Upper lobe of left lung (tissue), 6 donors: Measurements from ENCODE around the gene SPATA6L. TPM values are rescaled to one million over a fixed set of nuclear protein-coding genes. Genes with fewer than 3 reads are reported as not detected.

Source experiments
- ATAC-seq, 2 donors: fragments of 200-7000 bp; cut with Tn5 transposase; one replicate each; pipeline ENCODE4 v1.9.1; 2022; ENCODE audit warnings: mild to moderate bottlenecking in 2 of 2, moderate library complexity in 2 of 2; ENCODE audit not compliant: low FRiP score in 2 of 2
- DNase-seq, 2 donors: peaks; one replicate each; pipeline ENCODE4 v3.0.0-alpha.2; 2019 to 2020
- H3K27ac ChIP-seq, 4 donors: fragments of 200-600 bp; sonication (generic); one replicate each; pipeline ENCODE4 v1.5.1; 2016 to 2019
- H3K27me3 ChIP-seq, 4 donors: fragments of 200-600 bp; sonication (generic); one replicate each; pipeline ENCODE4 v1.5.1; 2017 to 2019
- H3K36me3 ChIP-seq, 4 donors: fragments of 200-600 bp; sonication (generic); one replicate each; pipeline ENCODE4 v1.5.1; 2016 to 2019
- H3K4me1 ChIP-seq, 4 donors: fragments of 200-600 bp; sonication (generic); one replicate each; pipeline ENCODE4 v1.5.1; 2018 to 2019
- H3K4me3 ChIP-seq, 4 donors: fragments of 200-600 bp; sonication (generic); one replicate each; pipeline ENCODE4 v1.5.1; 2017 to 2019; ENCODE audit warnings: mild to moderate bottlenecking in 2 of 4, moderate library complexity in 1 of 4
- H3K9me3 ChIP-seq, 4 donors: fragments of 200-600 bp; sonication (generic); one replicate each; pipeline ENCODE4 v1.5.1; 2018 to 2019
- EP300 ChIP-seq, 4 donors: sonication (generic); formaldehyde crosslinking; IDR thresholded peaks; one replicate each; pipeline ENCODE4 v1.5.1; 2017; ENCODE audit warnings: antibody characterized with exemption in 4 of 4, control low read depth in 2 of 4
- POLR2A ChIP-seq, 4 donors: fragments of 450-650 bp; IDR thresholded peaks; one replicate each; pipeline ENCODE4 v1.5.1; 2016 to 2017; ENCODE audit warnings: antibody characterized with exemption in 4 of 4, mild to moderate bottlenecking in 2 of 4
- POLR2AphosphoS5 ChIP-seq, 2 donors: sonication (generic); formaldehyde crosslinking; IDR thresholded peaks; one replicate each; pipeline ENCODE4 v1.5.1; 2017; ENCODE audit warnings: antibody characterized with exemption in 2 of 2
- WGBS, 2 donors: methylation state at CpG; one replicate each; pipeline ENCODE4 v1.1.5; 2017 to 2018; 5-methylcytosine and 5-hydroxymethylcytosine counted together
- total RNA-seq, 6 donors: library from RNA; depleted of rRNA in 4 of 6; stranded (reverse); fragments of >200 nt in 4 of 6; gene quantifications; one replicate each; pipeline versions ENCODE4 v1.1.0 to v1.2.1, GENCODE V29; 2016 to 2021
- TF ChIP-seq, protein P1 (sequence below), 6 experiments: fragments of 450-650 bp in 4 of 6; fragments of 200-600 bp in 2 of 6; sonication (generic) in 2 of 6; IDR thresholded peaks; one replicate each; pipeline ENCODE4 v1.5.1; 2016 to 2019; ENCODE audit warnings: antibody characterized with exemption in 6 of 6
- donor health status: DM: no; HTN: no; CAD: no; lungs with moderate emphysema.
- donor health status: DM: no; HTN: yes; CAD: no; lungs with severe emphysema.

SPATA6L gene
- total RNA-seq, 6 donors from 2014 or later = 7.4 to 38.4 (median 13.8) TPM

DNA sequence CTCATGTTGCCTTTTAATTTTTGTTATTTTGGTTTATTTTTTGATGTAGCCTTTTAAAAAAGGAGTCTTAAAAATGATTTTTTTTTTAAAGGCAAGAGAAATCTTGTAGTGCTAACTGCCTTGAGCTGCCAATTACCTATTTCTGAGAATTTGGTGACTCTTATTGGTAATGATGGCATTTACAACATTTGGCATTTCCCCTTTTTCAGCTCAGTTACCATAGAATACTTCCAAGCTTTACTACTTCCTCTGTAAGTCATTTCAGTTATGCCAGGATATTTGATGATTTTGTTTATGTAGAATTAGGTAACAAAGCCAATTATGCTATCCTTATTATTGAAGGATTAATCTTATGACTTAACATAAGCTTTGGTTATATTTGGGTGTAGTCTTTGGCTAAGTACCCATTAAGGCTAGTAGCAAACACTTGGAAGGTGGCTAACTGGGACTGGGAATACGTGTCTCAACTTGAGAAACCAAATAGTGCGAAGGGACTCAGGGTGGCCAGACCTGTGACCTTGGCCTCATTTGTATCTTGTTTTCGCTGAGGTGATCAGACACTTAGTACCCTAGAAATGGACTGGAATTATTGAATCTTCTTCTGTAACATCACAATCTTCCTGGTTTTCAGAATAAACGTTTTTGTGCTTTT, 40.8 kb upstream of the SPATA6L start:
- Histone ChIP-seq H3K27ac (no peak overlapping the region), H3K4me3 (no peak overlapping the region), H3K27me3 (no peaks in the 10 kb centered on the region), H3K9me3 (no peaks in the 10 kb centered on the region), H3K4me1 (no peaks in the 10 kb centered on the region), H3K36me3 (peaks cover 0 to 66% (median 2%) of the 10 kb centered on the region in 4 donors)
- ATAC-seq (no peak), DNase-seq (no peak)
- TF ChIP-seq POLR2A (IDR thresholded peaks at IDR 0.05) (no peak), EP300 (IDR thresholded peaks at IDR 0.05) (no peak), POLR2AphosphoS5 (IDR thresholded peaks at IDR 0.05) (no peak)
- TF ChIP-seq, protein P1, sequence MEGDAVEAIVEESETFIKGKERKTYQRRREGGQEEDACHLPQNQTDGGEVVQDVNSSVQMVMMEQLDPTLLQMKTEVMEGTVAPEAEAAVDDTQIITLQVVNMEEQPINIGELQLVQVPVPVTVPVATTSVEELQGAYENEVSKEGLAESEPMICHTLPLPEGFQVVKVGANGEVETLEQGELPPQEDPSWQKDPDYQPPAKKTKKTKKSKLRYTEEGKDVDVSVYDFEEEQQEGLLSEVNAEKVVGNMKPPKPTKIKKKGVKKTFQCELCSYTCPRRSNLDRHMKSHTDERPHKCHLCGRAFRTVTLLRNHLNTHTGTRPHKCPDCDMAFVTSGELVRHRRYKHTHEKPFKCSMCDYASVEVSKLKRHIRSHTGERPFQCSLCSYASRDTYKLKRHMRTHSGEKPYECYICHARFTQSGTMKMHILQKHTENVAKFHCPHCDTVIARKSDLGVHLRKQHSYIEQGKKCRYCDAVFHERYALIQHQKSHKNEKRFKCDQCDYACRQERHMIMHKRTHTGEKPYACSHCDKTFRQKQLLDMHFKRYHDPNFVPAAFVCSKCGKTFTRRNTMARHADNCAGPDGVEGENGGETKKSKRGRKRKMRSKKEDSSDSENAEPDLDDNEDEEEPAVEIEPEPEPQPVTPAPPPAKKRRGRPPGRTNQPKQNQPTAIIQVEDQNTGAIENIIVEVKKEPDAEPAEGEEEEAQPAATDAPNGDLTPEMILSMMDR (IDR thresholded peaks at IDR 0.05) = no peak
- WGBS, 2 donors = 67 to 87% methylated on average over 4 of the region's 4 CpGs

DNA sequence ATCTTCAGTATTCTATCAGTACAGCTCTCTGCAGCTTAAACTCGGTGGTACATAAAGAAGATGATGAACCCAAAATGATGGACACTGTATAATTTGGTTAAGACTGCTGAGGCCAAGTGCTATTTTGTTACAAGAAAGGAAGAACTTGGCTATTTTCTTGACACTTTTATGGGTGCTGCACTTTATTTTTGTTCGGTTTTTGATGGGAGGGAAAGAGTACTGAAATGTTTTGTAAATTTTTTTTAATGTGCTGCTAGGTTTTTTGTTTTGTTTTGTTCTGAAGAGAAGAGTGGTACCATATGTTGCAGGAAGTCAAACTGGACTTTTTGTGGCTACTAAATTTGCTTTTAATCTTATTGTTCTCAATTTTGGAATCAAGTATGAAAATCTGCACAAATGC, 39.7 kb upstream of the SPATA6L start:
- H3K9me3 ChIP-seq = no peaks in the 10 kb centered on the region
- peaks cover 0 to 67% (median 2%) of the 10 kb centered on the region in 4 donors for H3K36me3 ChIP-seq
- H3K27me3 ChIP-seq = no peaks in the 10 kb centered on the region
- DNase-seq (no peak), ATAC-seq (no peak)
- 67 to 86% methylated on average over 2 of the region's 2 CpGs for WGBS, 2 donors
- TF ChIP-seq, protein P1 (IDR thresholded peaks at IDR 0.05) = no peak
- TF ChIP-seq EP300 (IDR thresholded peaks at IDR 0.05) (no peak), POLR2AphosphoS5 (IDR thresholded peaks at IDR 0.05) (no peak)
- H3K4me1 ChIP-seq = no peaks in the 10 kb centered on the region
- no peak overlapping the region for H3K27ac ChIP-seq
- no peak overlapping the region for H3K4me3 ChIP-seq

DNA sequence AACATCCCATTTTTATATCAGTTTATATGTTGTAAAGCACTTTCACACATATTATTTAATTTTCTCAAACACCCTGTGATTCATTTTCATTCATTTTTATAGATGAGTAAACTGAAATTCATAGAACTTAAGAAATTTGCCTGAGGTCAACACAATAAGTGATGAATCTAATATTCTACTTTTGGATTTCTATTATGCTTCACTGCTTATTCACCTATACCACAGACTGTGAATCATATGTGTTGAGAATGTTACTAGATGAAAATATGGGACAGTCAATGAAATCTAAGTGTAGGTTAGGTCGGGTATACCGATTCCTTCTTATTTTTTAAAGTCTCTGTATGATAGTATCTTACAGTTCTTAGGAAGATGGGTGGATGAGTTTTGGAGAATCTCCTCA, 37.8 kb upstream of the SPATA6L start:
- no peak overlapping the region for H3K4me3 ChIP-seq
- 96 to 98% methylated on average over 2 of the region's 2 CpGs for WGBS, 2 donors
- H3K4me1 ChIP-seq = no peaks in the 10 kb centered on the region
- DNase-seq (no peak), ATAC-seq (no peak)
- no peak overlapping the region for H3K27ac ChIP-seq
- TF ChIP-seq POLR2A (IDR thresholded peaks at IDR 0.05) = no peak
- TF ChIP-seq, protein P1 (IDR thresholded peaks at IDR 0.05) = no peak
- no peak for TF ChIP-seq EP300 (IDR thresholded peaks at IDR 0.05)
- TF ChIP-seq POLR2AphosphoS5 (IDR thresholded peaks at IDR 0.05) = no peak
- no peaks in the 10 kb centered on the region for H3K9me3 ChIP-seq
- no peaks in the 10 kb centered on the region for H3K27me3 ChIP-seq
- peaks cover 0 to 74% (median 2%) of the 10 kb centered on the region in 4 donors for H3K36me3 ChIP-seq

- no peak overlapping the region for H3K4me3 ChIP-seq
- peaks cover 9 to 85% (median 14%) of the 10 kb centered on the region in 4 donors for H3K36me3 ChIP-seq
- WGBS, 2 donors = 30 to 42% methylated on average over 1 of the region's 1 CpG
- H3K9me3 ChIP-seq = no peaks in the 10 kb centered on the region
- no peak overlapping the region for H3K27ac ChIP-seq
- H3K27me3 ChIP-seq = no peaks in the 10 kb centered on the region
- no peaks in the 10 kb centered on the region for H3K4me1 ChIP-seq
- ATAC-seq = no peak
- no peak for DNase-seq
- TF ChIP-seq POLR2A (IDR thresholded peaks at IDR 0.05) (no peak), EP300 (IDR thresholded peaks at IDR 0.05) (no peak), POLR2AphosphoS5 (IDR thresholded peaks at IDR 0.05) (no peak)
- TF ChIP-seq, protein P1 (IDR thresholded peaks at IDR 0.05) = no peak
These were observed 35.2 kb upstream of the SPATA6L start for GRCh38 chr9:4701526-4701925.

- 76 to 80% methylated on average over 2 of the region's 2 CpGs for WGBS, 2 donors
- H3K36me3 ChIP-seq = peaks cover 9 to 81% (median 14%) of the 10 kb centered on the region in 4 donors
- TF ChIP-seq, protein P1 (IDR thresholded peaks at IDR 0.05) = no peak
- TF ChIP-seq POLR2A (IDR thresholded peaks at IDR 0.05) (no peak), EP300 (IDR thresholded peaks at IDR 0.05) (no peak), POLR2AphosphoS5 (IDR thresholded peaks at IDR 0.05) (no peak)
- no peaks in the 10 kb centered on the region for H3K27me3 ChIP-seq
- ATAC-seq (no peak), DNase-seq (no peak)
- H3K9me3 ChIP-seq = no peaks in the 10 kb centered on the region
- H3K27ac ChIP-seq = no peak overlapping the region
- H3K4me3 ChIP-seq = no peak overlapping the region
- no peaks in the 10 kb centered on the region for H3K4me1 ChIP-seq
These were observed 34.7 kb upstream of the SPATA6L start for GRCh38 chr9:4700932-4701331.
